ENCODE measurements around the gene AQP12A. TPM values are rescaled to one million over a fixed set of nuclear protein-coding genes. Genes with fewer than 3 reads are reported as not detected.

AQP12A gene
- total RNA-seq, 1 experiment from 2014 or later: not detected

- DNase-seq (ENCODE audit: low read depth, low spot score): no peak
- in situ Hi-C loops (cut with HindIII; ENCODE audit: low pct_unique_long_range_greater_than_20kb, low sequenced_read_pairs): no loop called here
Measured at GRCh38 chr2:240713928-240714746, 22.5 kb downstream of the AQP12A start.

- DNase-seq (ENCODE audit: low read depth, low spot score): no peak
- in situ Hi-C loops (cut with HindIII; ENCODE audit: low pct_unique_long_range_greater_than_20kb, low sequenced_read_pairs): no loop called here
Measured at GRCh38 chr2:240714747-240715725, 23.4 kb downstream of the AQP12A start.

GRCh38 chr2:240716130-240716798 is 24.6 kb downstream of the AQP12A start:
- in situ Hi-C loops (cut with HindIII; ENCODE audit: low pct_unique_long_range_greater_than_20kb, low sequenced_read_pairs): no loop called here

GRCh38 chr2:240717181-240717641 is 25.5 kb downstream of the AQP12A start:
- in situ Hi-C loops (cut with HindIII; ENCODE audit: low pct_unique_long_range_greater_than_20kb, low sequenced_read_pairs): no loop called here
- DNase-seq (ENCODE audit: low read depth, low spot score): no peak

More at GRCh38 chr2:240716130-240716798, 24.6 kb downstream of the AQP12A start:
- DNase-seq (ENCODE audit: low read depth, low spot score): no peak

- in situ Hi-C loops (cut with HindIII; ENCODE audit: low pct_unique_long_range_greater_than_20kb, low sequenced_read_pairs): no loop called here
- no peak for DNase-seq (ENCODE audit: low read depth, low spot score)
Measured at GRCh38 chr2:240717681-240718581, 26.3 kb downstream of the AQP12A start.

GRCh38 chr2:240718896-240719490 is 27.3 kb downstream of the AQP12A start:
- no peak for DNase-seq (ENCODE audit: low read depth, low spot score)
- in situ Hi-C loops (cut with HindIII; ENCODE audit: low pct_unique_long_range_greater_than_20kb, low sequenced_read_pairs): no loop called here

GRCh38 chr2:240719676-240720545 is 28.2 kb downstream of the AQP12A start:
- in situ Hi-C loops (cut with HindIII; ENCODE audit: low pct_unique_long_range_greater_than_20kb, low sequenced_read_pairs): no loop called here
- no peak for DNase-seq (ENCODE audit: low read depth, low spot score)

GRCh38 chr2:240720686-240721595 is 29.3 kb downstream of the AQP12A start:
- DNase-seq (ENCODE audit: low read depth, low spot score): no peak
- in situ Hi-C loops (cut with HindIII; ENCODE audit: low pct_unique_long_range_greater_than_20kb, low sequenced_read_pairs): no loop called here

- in situ Hi-C loops (cut with HindIII; ENCODE audit: low pct_unique_long_range_greater_than_20kb, low sequenced_read_pairs): no loop called here
- no peak for DNase-seq (ENCODE audit: low read depth, low spot score)
Measured at GRCh38 chr2:240721596-240722180, 30.0 kb downstream of the AQP12A start.

- in situ Hi-C loops (cut with HindIII; ENCODE audit: low pct_unique_long_range_greater_than_20kb, low sequenced_read_pairs): no loop called here
- no peak for DNase-seq (ENCODE audit: low read depth, low spot score)
Measured at GRCh38 chr2:240722376-240722775, 30.7 kb downstream of the AQP12A start.

- in situ Hi-C loops (cut with HindIII; ENCODE audit: low pct_unique_long_range_greater_than_20kb, low sequenced_read_pairs): no loop called here
- DNase-seq (ENCODE audit: low read depth, low spot score): peak; percentile 42
Measured at GRCh38 chr2:240722796-240723735, 31.4 kb downstream of the AQP12A start.

GRCh38 chr2:240723851-240724250 is 32.2 kb downstream of the AQP12A start:
- in situ Hi-C loops (cut with HindIII; ENCODE audit: low pct_unique_long_range_greater_than_20kb, low sequenced_read_pairs): no loop called here
- no peak for DNase-seq (ENCODE audit: low read depth, low spot score)

- in situ Hi-C loops (cut with HindIII; ENCODE audit: low pct_unique_long_range_greater_than_20kb, low sequenced_read_pairs): no loop called here
- DNase-seq (ENCODE audit: low read depth, low spot score): no peak
Measured at GRCh38 chr2:240724431-240724830, 32.8 kb downstream of the AQP12A start.
